Effector memory CD8-positive, alpha-beta T cell (primary cell): ENCODE data around the gene TP63.

Experiments
- ATAC-seq: fragments of 150-1000 bp; cut with Tn5 transposase; replicated peaks from 2 replicates; pipeline ENCODE4 v1.10.0; 2021; ENCODE audit warnings: mild to moderate bottlenecking, moderate library complexity
- DNase-seq, 3 experiments: peaks; one replicate each; pipeline ENCODE4 v3.0.0; 2021
- H3K27ac Mint-ChIP-seq, 2 donors: one replicate each; pipeline ENCODE4 v1.8.0; 2022; ENCODE audit warnings: mild to moderate bottlenecking in 2 of 2, mixed read lengths in 2 of 2, moderate library complexity in 2 of 2
- H3K27me3 Mint-ChIP-seq, 2 donors: one replicate each; pipeline ENCODE4 v1.8.0; 2022; ENCODE audit warnings: mixed read lengths in 2 of 2
- H3K36me3 Mint-ChIP-seq: one replicate; pipeline ENCODE4 v1.8.0; 2022; ENCODE audit warnings: mild to moderate bottlenecking, moderate library complexity, mixed read lengths; ENCODE audit not compliant: insufficient read depth
- H3K4me1 Mint-ChIP-seq, 2 donors: one replicate each; pipeline ENCODE4 v1.8.0; 2022; ENCODE audit warnings: low read depth in 2 of 2, mixed read lengths in 2 of 2
- H3K4me3 Mint-ChIP-seq, 2 donors: one replicate each; pipeline ENCODE4 v1.8.0; 2022; ENCODE audit warnings: mild to moderate bottlenecking in 2 of 2, mixed read lengths in 2 of 2, moderate library complexity in 2 of 2
- H3K9me3 Mint-ChIP-seq, 2 donors: one replicate each; pipeline ENCODE4 v1.8.0; 2022; ENCODE audit warnings: mixed read lengths in 2 of 2

Gene TP63

GRCh38 chr3:189702066-189702646 lies 71.0 kb downstream of the TP63 start:
- no peak for ATAC-seq
- H3K36me3 Mint-ChIP-seq, result no peaks in the 10 kb centered on the region
- H3K27ac Mint-ChIP-seq, result no peak overlapping the region
- H3K4me1 Mint-ChIP-seq, result no peaks in the 10 kb centered on the region
- no peak for DNase-seq
- H3K9me3 Mint-ChIP-seq, result no peaks in the 10 kb centered on the region
- H3K4me3 Mint-ChIP-seq, result no peak overlapping the region
- H3K27me3 Mint-ChIP-seq, result no peaks in the 10 kb centered on the region

- Mint-ChIP-seq H3K4me3 (no peak overlapping the region), H3K27ac (no peak overlapping the region), H3K9me3 (no peaks in the 10 kb centered on the region), H3K36me3 (no peaks in the 10 kb centered on the region), H3K27me3 (no peaks in the 10 kb centered on the region), H3K4me1 (no peaks in the 10 kb centered on the region)
- DNase-seq (no peak), ATAC-seq (no peak)
Measured at GRCh38 chr3:189703865-189704264, 72.7 kb downstream of the TP63 start.

- ATAC-seq (no peak), DNase-seq (no peak)
- no peaks in the 10 kb centered on the region for H3K27me3 Mint-ChIP-seq
- no peak overlapping the region for H3K4me3 Mint-ChIP-seq
- no peak overlapping the region for H3K27ac Mint-ChIP-seq
- no peaks in the 10 kb centered on the region for H3K9me3 Mint-ChIP-seq
- H3K36me3 Mint-ChIP-seq, result no peaks in the 10 kb centered on the region
- H3K4me1 Mint-ChIP-seq, result no peaks in the 10 kb centered on the region
Measured at GRCh38 chr3:189708375-189708774, 77.2 kb downstream of the TP63 start.

GRCh38 chr3:189710620-189711402 lies 79.6 kb downstream of the TP63 start:
- Mint-ChIP-seq H3K9me3 (no peaks in the 10 kb centered on the region), H3K36me3 (no peaks in the 10 kb centered on the region), H3K4me1 (no peaks in the 10 kb centered on the region), H3K27me3 (no peaks in the 10 kb centered on the region), H3K4me3 (no peak overlapping the region), H3K27ac (no peak overlapping the region)
- DNase-seq, result no peak
- ATAC-seq, result no peak

- no peaks in the 10 kb centered on the region for H3K36me3 Mint-ChIP-seq
- no peaks in the 10 kb centered on the region for H3K27me3 Mint-ChIP-seq
- no peak for ATAC-seq
- H3K9me3 Mint-ChIP-seq, result no peaks in the 10 kb centered on the region
- no peak overlapping the region for H3K4me3 Mint-ChIP-seq
- no peak for DNase-seq
- H3K27ac Mint-ChIP-seq, result no peak overlapping the region
- H3K4me1 Mint-ChIP-seq, result no peaks in the 10 kb centered on the region
Measured at GRCh38 chr3:189712906-189713483, 81.8 kb downstream of the TP63 start.

GRCh38 chr3:189714991-189715961 lies 84.1 kb downstream of the TP63 start:
- no peak overlapping the region for H3K27ac Mint-ChIP-seq
- no peaks in the 10 kb centered on the region for H3K4me1 Mint-ChIP-seq
- no peaks in the 10 kb centered on the region for H3K27me3 Mint-ChIP-seq
- DNase-seq (no peak), ATAC-seq (no peak)
- H3K9me3 Mint-ChIP-seq, result no peaks in the 10 kb centered on the region
- H3K4me3 Mint-ChIP-seq, result no peak overlapping the region
- H3K36me3 Mint-ChIP-seq, result no peaks in the 10 kb centered on the region

GRCh38 chr3:189718215-189718614 lies 87.0 kb downstream of the TP63 start:
- ATAC-seq, result no peak

GRCh38 chr3:189720736-189721417 lies 89.7 kb downstream of the TP63 start:
- ATAC-seq (no peak), DNase-seq (no peak)
- H3K27ac Mint-ChIP-seq, result no peak overlapping the region

More at GRCh38 chr3:189718215-189718614, 87.0 kb downstream of the TP63 start:
- Mint-ChIP-seq H3K36me3 (no peaks in the 10 kb centered on the region), H3K4me3 (no peak overlapping the region), H3K27me3 (no peaks in the 10 kb centered on the region), H3K4me1 (no peaks in the 10 kb centered on the region), H3K27ac (no peak overlapping the region), H3K9me3 (no peaks in the 10 kb centered on the region)
- DNase-seq, result no peak

GRCh38 chr3:189721873-189722665 lies 90.9 kb downstream of the TP63 start:
- Mint-ChIP-seq H3K36me3 (no peaks in the 10 kb centered on the region), H3K9me3 (no peaks in the 10 kb centered on the region), H3K4me3 (no peak overlapping the region), H3K4me1 (no peaks in the 10 kb centered on the region), H3K27me3 (no peaks in the 10 kb centered on the region), H3K27ac (no peak overlapping the region)
- DNase-seq (no peak), ATAC-seq (no peak)

More at GRCh38 chr3:189720736-189721417, 89.7 kb downstream of the TP63 start:
- H3K36me3 Mint-ChIP-seq, result no peaks in the 10 kb centered on the region
- H3K9me3 Mint-ChIP-seq, result no peaks in the 10 kb centered on the region
- no peaks in the 10 kb centered on the region for H3K4me1 Mint-ChIP-seq
- H3K27me3 Mint-ChIP-seq, result no peaks in the 10 kb centered on the region
- no peak overlapping the region for H3K4me3 Mint-ChIP-seq

- H3K27me3 Mint-ChIP-seq, result no peaks in the 10 kb centered on the region
- no peak overlapping the region for H3K4me3 Mint-ChIP-seq
- H3K36me3 Mint-ChIP-seq, result no peaks in the 10 kb centered on the region
- no peak overlapping the region for H3K27ac Mint-ChIP-seq
- H3K9me3 Mint-ChIP-seq, result no peaks in the 10 kb centered on the region
- H3K4me1 Mint-ChIP-seq, result no peaks in the 10 kb centered on the region
- no peak for ATAC-seq
- no peak for DNase-seq
Measured at GRCh38 chr3:189724356-189724755, 93.2 kb downstream of the TP63 start.

GRCh38 chr3:189726277-189726676 lies 95.1 kb downstream of the TP63 start:
- DNase-seq, result no peak
- ATAC-seq, result no peak
- Mint-ChIP-seq H3K27ac (no peak overlapping the region), H3K4me3 (no peak overlapping the region), H3K36me3 (no peaks in the 10 kb centered on the region), H3K4me1 (no peaks in the 10 kb centered on the region), H3K27me3 (no peaks in the 10 kb centered on the region), H3K9me3 (no peaks in the 10 kb centered on the region)

GRCh38 chr3:189727158-189727557 lies 96.0 kb downstream of the TP63 start:
- H3K9me3 Mint-ChIP-seq, result no peaks in the 10 kb centered on the region

More at GRCh38 chr3:189727158-189727557, 96.0 kb downstream of the TP63 start:
- no peaks in the 10 kb centered on the region for H3K4me1 Mint-ChIP-seq
- no peaks in the 10 kb centered on the region for H3K36me3 Mint-ChIP-seq
- no peak for DNase-seq
- no peak overlapping the region for H3K4me3 Mint-ChIP-seq
- H3K27ac Mint-ChIP-seq, result no peak overlapping the region
- no peaks in the 10 kb centered on the region for H3K27me3 Mint-ChIP-seq
- ATAC-seq, result no peak
